CD4-positive, alpha-beta memory T cell (primary cell): Measurements from ENCODE around the gene COL16A1. TPM values are rescaled to one million over a fixed set of nuclear protein-coding genes. Genes with fewer than 3 reads are reported as not detected.

Source experiments
- CTCF ChIA-PET: fragments of 350-600 bp; sonication (Branson Sonifier 250); formaldehyde crosslinking; loops from one replicate; lab custom pipeline; 2021; ENCODE audit warnings: inconsistent platforms; ENCODE audit not compliant: partially characterized antibody; lab: Charles Lee
- POLR2A ChIA-PET: fragments of 350-600 bp; sonication (Branson Sonifier 250); formaldehyde crosslinking; loops from one replicate; lab custom pipeline; 2021; ENCODE audit not compliant: partially characterized antibody; lab: Charles Lee
- DNase-seq, 5 donors: peaks; one replicate each; pipeline versions ENCODE4 v3.0.0 to v3.0.0-alpha.2; 2020 to 2022; ENCODE audit warnings: mixed read lengths in 1 of 5
- H3K27ac ChIP-seq: one replicate; pipeline ENCODE4 v1.7.0; 2013; ENCODE audit warnings: low read depth, low read length
- H3K27me3 ChIP-seq: 2 replicates; pipeline ENCODE4 v1.7.0; 2013; ENCODE audit warnings: mild to moderate bottlenecking, low read length, moderate library complexity; ENCODE audit not compliant: insufficient read depth
- H3K36me3 ChIP-seq: 2 replicates; pipeline ENCODE4 v1.7.0; 2013; ENCODE audit warnings: mild to moderate bottlenecking, low read length, moderate library complexity; ENCODE audit not compliant: insufficient read depth
- H3K4me1 ChIP-seq: 2 replicates; pipeline ENCODE4 v1.7.0; 2013; ENCODE audit warnings: mild to moderate bottlenecking, low read length, moderate library complexity; ENCODE audit not compliant: insufficient read depth
- H3K4me3 ChIP-seq, 2 donors: one replicate each; pipeline ENCODE4 v1.7.0; 2013; ENCODE audit warnings: low read length in 2 of 2, mild to moderate bottlenecking in 1 of 2
- H3K9me3 ChIP-seq, 2 donors: one replicate each; pipeline ENCODE4 v1.7.0; 2013; ENCODE audit warnings: low read length in 2 of 2, control low read depth in 1 of 2; ENCODE audit not compliant: control insufficient read depth in 1 of 2
- H3K27ac Mint-ChIP-seq, 7 donors: one replicate each; pipeline ENCODE4 v1.8.0; 2020 to 2021; ENCODE audit warnings: mixed read lengths in 7 of 7, mild to moderate bottlenecking in 6 of 7, inconsistent platforms in 3 of 7, moderate library complexity in 3 of 7
- H3K27me3 Mint-ChIP-seq, 2 donors: one replicate each; pipeline ENCODE4 v1.8.0; 2020 to 2021; ENCODE audit warnings: mixed read lengths in 2 of 2
- H3K36me3 Mint-ChIP-seq, 2 donors: one replicate each; pipeline ENCODE4 v1.8.0; 2020 to 2021; ENCODE audit warnings: mixed read lengths in 2 of 2, inconsistent platforms in 1 of 2, mild to moderate bottlenecking in 1 of 2
- H3K4me1 Mint-ChIP-seq, 4 donors: one replicate each; pipeline ENCODE4 v1.8.0; 2020 to 2021; ENCODE audit warnings: mixed read lengths in 4 of 4, mild to moderate bottlenecking in 1 of 4
- H3K4me3 Mint-ChIP-seq, 8 donors: one replicate each; pipeline ENCODE4 v1.8.0; 2020 to 2021; ENCODE audit warnings: mixed read lengths in 8 of 8, mild to moderate bottlenecking in 7 of 8, moderate library complexity in 6 of 8, inconsistent platforms in 3 of 8
- H3K9me3 Mint-ChIP-seq, 8 donors: one replicate each; pipeline ENCODE4 v1.8.0; 2020 to 2021; ENCODE audit warnings: mixed read lengths in 8 of 8, mild to moderate bottlenecking in 5 of 8, inconsistent platforms in 3 of 8, moderate library complexity in 1 of 8
- intact Hi-C: fragments of 100-400 bp; cut with micrococcal nuclease; formaldehyde crosslinking; loops from one replicate; pipeline ENCODE4 v1.15.1; 2023
- polyA plus RNA-seq, 2 donors: library from polyadenylated mRNA; unstranded; fragments of 300-500 nt; fragmentation: Illumina TruSeq; gene quantifications; one replicate each; pipeline ENCODE4 v1.2.3, GENCODE V29; 2021
- total RNA-seq, 2 experiments: library from RNA; stranded (reverse); gene quantifications; one replicate each; pipeline ENCODE4 v1.2.3, GENCODE V29; 2021

COL16A1 gene
- total and polyA plus RNA-seq, 4 experiments from 2014 or later, result not detected

GRCh38 chr1:31670593-31670964 lies 33.2 kb downstream of the COL16A1 start:
- no peak overlapping the region for H3K27ac ChIP-seq
- ChIA-PET POLR2A (no interaction called here), CTCF (interaction anchor here (1.2 kb wide), 1 partner anchor 9 kb away, joined by 3 read pairs; no protein-coding TSS in a partner anchor)
- Mint-ChIP-seq H3K27ac (no peak overlapping the region), H3K4me1 (peaks cover 5 to 13% (median 10%) of the 10 kb centered on the region in 4 donors), H3K9me3 (peaks cover 0 to 1% (median 0%) of the 10 kb centered on the region in 8 donors), H3K4me3 (peak overlapping the region in 4 of 8 donors; percentile 56 to 75 (median 68)), H3K36me3 (no peaks in the 10 kb centered on the region), H3K27me3 (peaks cover 17 to 20% of the 10 kb centered on the region in 2 donors)
- no peak for DNase-seq
- no peaks in the 10 kb centered on the region for H3K9me3 ChIP-seq
- H3K4me3 ChIP-seq, result no peak overlapping the region
- H3K36me3 ChIP-seq, result no peaks in the 10 kb centered on the region
- H3K4me1 ChIP-seq, result peaks cover 11% of the 10 kb centered on the region
- H3K27me3 ChIP-seq, result peaks cover 5% of the 10 kb centered on the region
- intact Hi-C loops, result no loop called here

DNA sequence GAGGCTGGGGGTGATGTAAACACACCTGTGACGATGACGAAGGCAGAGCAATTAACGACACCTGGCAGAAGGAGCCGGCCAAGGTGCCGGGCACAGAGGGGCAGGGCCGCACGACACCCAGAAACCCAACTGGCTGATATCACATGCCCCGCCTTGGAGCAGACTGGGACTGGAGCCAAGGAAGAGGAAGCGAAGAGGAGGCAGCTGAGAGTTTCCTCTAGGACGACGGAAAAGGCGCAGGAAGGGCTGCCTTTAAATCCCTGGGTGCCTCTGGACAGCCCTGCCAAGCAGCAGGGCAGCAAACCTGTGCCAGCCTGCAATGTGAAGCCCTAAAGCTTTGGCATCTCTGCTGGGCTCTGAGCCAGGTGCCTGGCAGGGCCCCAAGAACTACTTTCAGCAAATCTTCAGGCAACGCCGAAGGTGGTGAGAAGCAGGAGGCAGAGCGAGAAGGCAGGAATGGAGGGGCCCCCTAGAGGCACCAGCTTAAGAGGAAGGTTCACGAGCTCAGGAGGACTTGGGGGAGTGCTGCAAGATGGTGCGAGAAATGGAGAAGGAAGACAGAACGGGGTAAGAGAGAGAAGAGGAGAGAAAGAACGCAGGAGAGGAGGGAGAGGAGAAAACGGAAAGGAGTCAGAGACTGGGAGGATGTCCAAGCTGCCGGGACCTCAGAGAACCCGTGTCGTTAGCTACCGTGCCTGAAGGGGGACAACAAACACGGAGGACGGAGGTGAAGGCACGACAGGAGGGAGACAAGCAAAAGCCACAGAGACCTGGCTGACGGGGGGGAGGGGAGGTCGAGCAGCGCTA lies 33.8 kb downstream of the COL16A1 start:
- H3K27me3 ChIP-seq, result peaks cover 5% of the 10 kb centered on the region
- intact Hi-C loops, result no loop called here
- H3K9me3 ChIP-seq, result no peaks in the 10 kb centered on the region
- H3K36me3 ChIP-seq, result no peaks in the 10 kb centered on the region
- peak in 4 of 5 donors; percentile 18 to 42 (median 25) for DNase-seq
- H3K27ac Mint-ChIP-seq, result peak overlapping the region in 4 of 7 donors; percentile 30 to 83 (median 60)
- H3K36me3 Mint-ChIP-seq, result no peaks in the 10 kb centered on the region
- ChIA-PET CTCF (interaction anchor here (1.2 to 1.7 kb wide), 2 partner anchors 9 to 119 kb away, joined by 3 to 4 read pairs; no protein-coding TSS in a partner anchor), POLR2A (no interaction called here)
- H3K4me1 Mint-ChIP-seq, result peaks cover 5 to 13% (median 10%) of the 10 kb centered on the region in 4 donors
- no peak overlapping the region for H3K27ac ChIP-seq
- peaks cover 17 to 20% of the 10 kb centered on the region in 2 donors for H3K27me3 Mint-ChIP-seq
- no peak overlapping the region for H3K4me3 ChIP-seq
- peak overlapping the region in 7 of 8 donors; percentile 35 to 77 (median 66) for H3K4me3 Mint-ChIP-seq
- H3K9me3 Mint-ChIP-seq, result peaks cover 0 to 1% (median 0%) of the 10 kb centered on the region in 8 donors
- peaks cover 11% of the 10 kb centered on the region for H3K4me1 ChIP-seq

DNA sequence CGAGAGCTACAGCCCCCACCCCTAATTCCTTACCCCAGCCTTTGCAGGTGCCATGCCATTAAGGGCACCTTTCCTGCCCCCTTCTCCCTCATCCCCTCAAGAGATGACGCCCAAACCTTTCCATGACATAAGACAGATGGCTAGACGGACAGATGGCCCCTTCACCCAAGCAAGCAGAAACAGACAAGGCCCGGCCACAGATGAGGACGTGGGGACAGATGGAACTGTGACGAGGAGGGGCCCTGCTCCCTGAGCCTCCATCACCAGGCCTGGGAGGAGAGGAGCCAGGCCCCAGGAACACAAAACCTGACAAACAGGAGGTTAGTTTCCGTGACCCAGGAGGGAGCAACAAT lies 34.4 kb downstream of the COL16A1 start:
- ChIA-PET CTCF (interaction anchor here (1.7 kb wide), 1 partner anchor 120 kb away, joined by 4 read pairs; no protein-coding TSS in a partner anchor), POLR2A (no interaction called here)
- Mint-ChIP-seq H3K27me3 (peaks cover 17 to 20% of the 10 kb centered on the region in 2 donors), H3K27ac (peak overlapping the region in 1 of 7 donors; percentile 30), H3K9me3 (peaks cover 0 to 1% (median 0%) of the 10 kb centered on the region in 8 donors), H3K4me1 (peaks cover 5 to 13% (median 10%) of the 10 kb centered on the region in 4 donors), H3K4me3 (peak overlapping the region in 3 of 8 donors; percentile 22 to 49 (median 41)), H3K36me3 (no peaks in the 10 kb centered on the region)
- H3K4me1 ChIP-seq, result peaks cover 11% of the 10 kb centered on the region
- no peak overlapping the region for H3K4me3 ChIP-seq
- DNase-seq, result no peak
- no peak overlapping the region for H3K27ac ChIP-seq
- H3K36me3 ChIP-seq, result no peaks in the 10 kb centered on the region
- H3K9me3 ChIP-seq, result no peaks in the 10 kb centered on the region
- peaks cover 5% of the 10 kb centered on the region for H3K27me3 ChIP-seq
- intact Hi-C loops, result no loop called here

GRCh38 chr1:31668303-31668883 lies 35.4 kb downstream of the COL16A1 start:
- Mint-ChIP-seq H3K27ac (no peak overlapping the region), H3K9me3 (peaks cover 0 to 1% (median 0%) of the 10 kb centered on the region in 8 donors), H3K4me1 (peaks cover 5 to 13% (median 10%) of the 10 kb centered on the region in 4 donors), H3K4me3 (no peak overlapping the region), H3K27me3 (peaks cover 19 to 24% of the 10 kb centered on the region in 2 donors), H3K36me3 (no peaks in the 10 kb centered on the region)
- H3K4me3 ChIP-seq, result no peak overlapping the region
- ChIA-PET CTCF (interaction anchor here (1.7 kb wide), 1 partner anchor 121 kb away, joined by 4 read pairs; no protein-coding TSS in a partner anchor), POLR2A (no interaction called here)
- H3K27me3 ChIP-seq, result peaks cover 5% of the 10 kb centered on the region
- H3K36me3 ChIP-seq, result no peaks in the 10 kb centered on the region
- DNase-seq, result no peak
- H3K4me1 ChIP-seq, result peaks cover 11% of the 10 kb centered on the region
- no peak overlapping the region for H3K27ac ChIP-seq
- H3K9me3 ChIP-seq, result no peaks in the 10 kb centered on the region
- intact Hi-C loops, result no loop called here

DNA sequence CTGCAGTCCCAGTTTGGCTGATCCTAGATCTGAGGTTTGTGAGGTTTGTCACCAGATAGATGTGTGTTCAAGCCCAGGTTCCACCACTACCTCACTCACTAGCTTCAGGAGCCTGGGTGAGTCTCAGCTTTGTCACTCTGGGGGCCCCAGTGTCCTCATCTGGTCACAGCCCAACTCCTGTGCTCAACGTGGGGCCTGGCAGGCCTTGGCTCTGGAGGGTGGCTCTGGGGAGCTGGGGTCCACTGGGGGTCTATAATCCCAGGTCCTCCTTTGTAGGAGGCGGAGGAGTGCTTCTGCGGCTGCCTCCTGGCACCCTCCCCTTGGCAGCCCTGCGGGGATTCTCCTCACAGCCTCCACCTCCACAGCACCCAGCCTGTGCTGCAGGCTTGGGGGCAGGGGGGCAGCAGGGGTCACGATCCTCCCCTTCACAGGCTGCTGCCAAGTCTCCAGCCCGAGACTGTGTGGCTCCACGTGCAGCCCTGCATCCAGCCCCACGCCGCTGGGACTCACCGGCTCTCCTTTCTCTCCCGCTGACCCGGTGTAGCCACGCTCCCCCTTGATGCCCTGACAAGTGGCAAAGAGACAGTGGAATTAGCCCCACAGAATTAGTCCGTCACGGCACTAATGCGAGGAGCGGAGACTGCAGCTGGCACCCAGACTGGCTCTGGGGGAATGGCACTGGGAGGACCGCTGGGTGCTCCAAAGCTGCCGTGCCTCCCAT lies 36.6 kb downstream of the COL16A1 start:
- intact Hi-C loops, result loop anchor here (2.0 kb wide), 1 partner anchor 78 kb away; no protein-coding TSS in a partner anchor

GRCh38 chr1:31666263-31666963 lies 37.4 kb downstream of the COL16A1 start:
- ChIA-PET CTCF (interaction anchor here (1.0 to 7.5 kb wide), 4 partner anchors 15 to 388 kb away, joined by 3 to 126 read pairs (median 4); no protein-coding TSS in a partner anchor), POLR2A (interaction anchor here (1.8 kb wide), 1 partner anchor 122 kb away, joined by 7 read pairs; no protein-coding TSS in a partner anchor)
- H3K27me3 Mint-ChIP-seq, result peaks cover 21 to 24% of the 10 kb centered on the region in 2 donors
- peak overlapping the region in 3 of 7 donors; percentile 12 to 51 (median 35) for H3K27ac Mint-ChIP-seq
- no peak overlapping the region for H3K4me3 Mint-ChIP-seq
- peaks cover 5 to 13% (median 10%) of the 10 kb centered on the region in 4 donors for H3K4me1 Mint-ChIP-seq
- intact Hi-C loops, result loop anchor here (2.0 kb wide), 1 partner anchor 78 kb away; no protein-coding TSS in a partner anchor
- peaks cover 11% of the 10 kb centered on the region for H3K4me1 ChIP-seq
- H3K9me3 ChIP-seq, result no peaks in the 10 kb centered on the region
- H3K4me3 ChIP-seq, result no peak overlapping the region
- H3K27ac ChIP-seq, result no peak overlapping the region
- H3K36me3 ChIP-seq, result no peaks in the 10 kb centered on the region
- H3K9me3 Mint-ChIP-seq, result peaks cover 0 to 1% (median 0%) of the 10 kb centered on the region in 8 donors
- peaks cover 5% of the 10 kb centered on the region for H3K27me3 ChIP-seq
- peak in 1 of 5 donors; percentile 28 for DNase-seq
- no peaks in the 10 kb centered on the region for H3K36me3 Mint-ChIP-seq

More for the DNA sequence above, 36.6 kb downstream of the COL16A1 start:
- no peaks in the 10 kb centered on the region for H3K36me3 Mint-ChIP-seq
- Histone ChIP-seq H3K36me3 (no peaks in the 10 kb centered on the region), H3K4me3 (no peak overlapping the region), H3K27me3 (peaks cover 5% of the 10 kb centered on the region), H3K4me1 (peaks cover 11% of the 10 kb centered on the region), H3K27ac (no peak overlapping the region), H3K9me3 (no peaks in the 10 kb centered on the region)
- DNase-seq, result no peak
- no peak overlapping the region for H3K4me3 Mint-ChIP-seq
- ChIA-PET CTCF (interaction anchor here (1.4 to 7.5 kb wide), 2 partner anchors 123 to 387 kb away, joined by 3 to 126 read pairs; no protein-coding TSS in a partner anchor), POLR2A (no interaction called here)
- H3K27ac Mint-ChIP-seq, result no peak overlapping the region
- H3K9me3 Mint-ChIP-seq, result peaks cover 0 to 1% (median 0%) of the 10 kb centered on the region in 8 donors
- H3K27me3 Mint-ChIP-seq, result peaks cover 21 to 26% of the 10 kb centered on the region in 2 donors
- peaks cover 5 to 13% (median 10%) of the 10 kb centered on the region in 4 donors for H3K4me1 Mint-ChIP-seq
